ENCODE data around the gene SPCS2.

DNA sequence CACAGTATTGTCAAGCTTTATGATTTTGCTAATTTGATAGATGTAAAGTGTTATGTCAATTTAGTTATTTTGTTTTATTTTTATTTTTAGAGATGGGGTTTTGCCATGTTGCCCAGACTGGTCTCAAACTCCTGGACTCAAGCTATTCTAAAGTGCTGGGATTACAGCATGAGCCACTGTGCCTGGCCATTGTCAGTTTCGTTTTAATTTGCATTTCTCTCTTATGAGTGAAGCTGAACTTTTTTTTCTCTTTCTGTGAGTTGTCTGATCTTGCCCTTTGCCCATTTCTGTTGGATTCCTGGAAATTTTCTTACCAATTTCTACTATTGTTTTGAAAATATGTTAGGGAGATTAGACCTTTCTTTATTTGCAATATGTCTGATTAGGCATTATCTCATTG, 55.1 kb downstream of the SPCS2 start:
- TF ChIP-seq, protein P1, sequence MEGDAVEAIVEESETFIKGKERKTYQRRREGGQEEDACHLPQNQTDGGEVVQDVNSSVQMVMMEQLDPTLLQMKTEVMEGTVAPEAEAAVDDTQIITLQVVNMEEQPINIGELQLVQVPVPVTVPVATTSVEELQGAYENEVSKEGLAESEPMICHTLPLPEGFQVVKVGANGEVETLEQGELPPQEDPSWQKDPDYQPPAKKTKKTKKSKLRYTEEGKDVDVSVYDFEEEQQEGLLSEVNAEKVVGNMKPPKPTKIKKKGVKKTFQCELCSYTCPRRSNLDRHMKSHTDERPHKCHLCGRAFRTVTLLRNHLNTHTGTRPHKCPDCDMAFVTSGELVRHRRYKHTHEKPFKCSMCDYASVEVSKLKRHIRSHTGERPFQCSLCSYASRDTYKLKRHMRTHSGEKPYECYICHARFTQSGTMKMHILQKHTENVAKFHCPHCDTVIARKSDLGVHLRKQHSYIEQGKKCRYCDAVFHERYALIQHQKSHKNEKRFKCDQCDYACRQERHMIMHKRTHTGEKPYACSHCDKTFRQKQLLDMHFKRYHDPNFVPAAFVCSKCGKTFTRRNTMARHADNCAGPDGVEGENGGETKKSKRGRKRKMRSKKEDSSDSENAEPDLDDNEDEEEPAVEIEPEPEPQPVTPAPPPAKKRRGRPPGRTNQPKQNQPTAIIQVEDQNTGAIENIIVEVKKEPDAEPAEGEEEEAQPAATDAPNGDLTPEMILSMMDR (optimal IDR thresholded peaks at IDR 0.05 in 1 of 3, IDR thresholded peaks at IDR 0.05 in 1 of 3, conservative IDR thresholded peaks at IDR 0.05 in 1 of 3; ENCODE audit: extremely low read depth in 1 of 3, insufficient read depth in 2 of 3, low read length in 3 of 3): no peak
- TF ChIP-seq EZH2 (IDR thresholded peaks at IDR 0.05; ENCODE audit: low read length): no peak
